Naive thymus-derived CD4-positive, alpha-beta T cell (primary cell): ENCODE data around the gene PCDHA8. TPM values are rescaled to one million over a fixed set of nuclear protein-coding genes. Genes with fewer than 3 reads are reported as not detected.

Source experiments
- ATAC-seq: fragments of 150-1000 bp; cut with Tn5 transposase; 2 replicates; pipeline ENCODE4 v1.10.0; 2021; ENCODE audit warnings: mild to moderate bottlenecking, moderate library complexity
- CTCF ChIA-PET: fragments of 350-600 bp; sonication (Branson Sonifier 250); formaldehyde crosslinking; loops from one replicate; lab custom pipeline; 2021; ENCODE audit warnings: antibody characterized with exemption; lab: Charles Lee
- POLR2A ChIA-PET: fragments of 350-600 bp; sonication (Branson Sonifier 250); formaldehyde crosslinking; loops from one replicate; lab custom pipeline; 2021; ENCODE audit warnings: antibody characterized with exemption, inconsistent platforms; lab: Charles Lee
- DNase-seq, 9 donors: peaks; one replicate each; pipeline versions ENCODE4 v3.0.0 to v3.0.0-alpha.2; 2020 to 2022; ENCODE audit warnings: mixed read lengths in 1 of 9
- H3K27ac ChIP-seq: one replicate; pipeline ENCODE4 v1.7.0; 2013; ENCODE audit warnings: mild to moderate bottlenecking, low read depth, low read length, moderate library complexity
- H3K27me3 ChIP-seq, 2 donors: one replicate each; pipeline ENCODE4 v1.7.0; 2013; ENCODE audit warnings: low read length in 2 of 2, mild to moderate bottlenecking in 2 of 2, moderate library complexity in 2 of 2; ENCODE audit not compliant: control insufficient read depth in 2 of 2, insufficient read depth in 2 of 2
- H3K36me3 ChIP-seq, 3 experiments: 1 replicate in 2 of 3; 2 replicates in 1 of 3; pipeline ENCODE4 v1.7.0; 2013; ENCODE audit warnings: low read length in 3 of 3, mild to moderate bottlenecking in 3 of 3, moderate library complexity in 1 of 3; ENCODE audit not compliant: insufficient read depth in 3 of 3, control insufficient read depth in 2 of 3
- H3K4me1 ChIP-seq, 2 donors: one replicate each; pipeline ENCODE4 v1.7.0; 2013; ENCODE audit warnings: low read length in 2 of 2, mild to moderate bottlenecking in 2 of 2, moderate library complexity in 1 of 2; ENCODE audit not compliant: control insufficient read depth in 2 of 2, insufficient read depth in 2 of 2
- H3K4me3 ChIP-seq: 2 replicates; pipeline ENCODE4 v1.7.0; 2013; ENCODE audit warnings: mild to moderate bottlenecking, low read length
- H3K9me3 ChIP-seq, 3 experiments: 1 replicate in 2 of 3; 2 replicates in 1 of 3; pipeline ENCODE4 v1.7.0; 2013; ENCODE audit warnings: low read length in 3 of 3; ENCODE audit not compliant: control insufficient read depth in 2 of 3
- H3K27ac Mint-ChIP-seq, 9 donors: one replicate each; pipeline ENCODE4 v1.8.0; 2020 to 2022; ENCODE audit warnings: mixed read lengths in 9 of 9, mild to moderate bottlenecking in 8 of 9, moderate library complexity in 5 of 9, inconsistent platforms in 2 of 9
- H3K27me3 Mint-ChIP-seq, 5 donors: one replicate each; pipeline ENCODE4 v1.8.0; 2021 to 2022; ENCODE audit warnings: mixed read lengths in 5 of 5, mild to moderate bottlenecking in 1 of 5
- H3K36me3 Mint-ChIP-seq, 5 donors: one replicate each; pipeline ENCODE4 v1.8.0; 2020 to 2022; ENCODE audit warnings: mixed read lengths in 5 of 5, mild to moderate bottlenecking in 3 of 5, inconsistent platforms in 1 of 5
- H3K4me1 Mint-ChIP-seq, 7 donors: one replicate each; pipeline ENCODE4 v1.8.0; 2020 to 2022; ENCODE audit warnings: mixed read lengths in 7 of 7, mild to moderate bottlenecking in 3 of 7, inconsistent platforms in 1 of 7
- H3K4me3 Mint-ChIP-seq, 10 donors: one replicate each; pipeline ENCODE4 v1.8.0; 2020 to 2022; ENCODE audit warnings: mild to moderate bottlenecking in 10 of 10, mixed read lengths in 10 of 10, moderate library complexity in 6 of 10, inconsistent platforms in 2 of 10
- H3K9me3 Mint-ChIP-seq, 11 donors: one replicate each; pipeline ENCODE4 v1.8.0; 2020 to 2022; ENCODE audit warnings: mixed read lengths in 11 of 11, mild to moderate bottlenecking in 4 of 11, inconsistent platforms in 1 of 11, moderate library complexity in 1 of 11
- intact Hi-C, 2 donors: fragments of 100-400 bp; cut with micrococcal nuclease; formaldehyde crosslinking; loops; one replicate each; pipeline ENCODE4 v1.15.1; 2023
- polyA plus RNA-seq, 2 donors: library from polyadenylated mRNA; unstranded; fragments of 300-500 nt; fragmentation: Illumina TruSeq; gene quantifications; one replicate each; pipeline ENCODE4 v1.2.3, GENCODE V29; 2021
- total RNA-seq, 6 experiments: library from RNA in 5 of 6; stranded (reverse) in 5 of 6; gene quantifications; 1 replicate in 5 of 6; 2 replicates in 1 of 6; pipeline ENCODE4 v1.2.3 and lab custom pipeline; 2021 to 2026

Gene PCDHA8
- total and polyA plus RNA-seq, 7 experiments from 2014 or later: not detected

GRCh38 chr5:140857177-140857986, 16.4 kb downstream of the PCDHA8 start:
- ATAC-seq: no peak

GRCh38 chr5:140857987-140858240, 16.9 kb downstream of the PCDHA8 start:
- Mint-ChIP-seq H3K36me3 (peaks cover 0 to 22% (median 14%) of the 10 kb centered on the region in 5 donors), H3K27ac (no peak overlapping the region), H3K9me3 (peaks cover 0 to 70% (median 30%) of the 10 kb centered on the region in 11 donors), H3K4me1 (no peaks in the 10 kb centered on the region), H3K27me3 (peaks cover 0 to 58% (median 49%) of the 10 kb centered on the region in 5 donors), H3K4me3 (no peak overlapping the region)
- Histone ChIP-seq H3K27me3 (no peaks in the 10 kb centered on the region), H3K4me3 (no peak overlapping the region), H3K27ac (no peak overlapping the region), H3K4me1 (no peaks in the 10 kb centered on the region), H3K36me3 (no peaks in the 10 kb centered on the region), H3K9me3 (peaks cover 0 to 36% (median 0%) of the 10 kb centered on the region in 3 experiments)
- ATAC-seq (no peak), DNase-seq (no peak)
- ChIA-PET POLR2A (no interaction called here), CTCF (no interaction called here)
- intact Hi-C loops: no loop called here

More at GRCh38 chr5:140857177-140857986, 16.4 kb downstream of the PCDHA8 start:
- no peak overlapping the region for H3K4me3 Mint-ChIP-seq
- ChIA-PET CTCF (no interaction called here), POLR2A (no interaction called here)
- Histone ChIP-seq H3K27me3 (no peaks in the 10 kb centered on the region), H3K9me3 (peaks cover 0 to 32% (median 0%) of the 10 kb centered on the region in 3 experiments), H3K4me1 (no peaks in the 10 kb centered on the region), H3K36me3 (no peaks in the 10 kb centered on the region), H3K27ac (no peak overlapping the region), H3K4me3 (no peak overlapping the region)
- intact Hi-C loops: no loop called here
- H3K27ac Mint-ChIP-seq: no peak overlapping the region
- H3K4me1 Mint-ChIP-seq: no peaks in the 10 kb centered on the region
- peaks cover 0 to 65% (median 30%) of the 10 kb centered on the region in 11 donors for H3K9me3 Mint-ChIP-seq
- H3K27me3 Mint-ChIP-seq: peaks cover 0 to 56% (median 49%) of the 10 kb centered on the region in 5 donors
- H3K36me3 Mint-ChIP-seq: peaks cover 0 to 22% (median 14%) of the 10 kb centered on the region in 5 donors
- DNase-seq: no peak

- ATAC-seq: no peak
- POLR2A ChIA-PET: no interaction called here
- Histone ChIP-seq H3K4me3 (no peak overlapping the region), H3K9me3 (peaks cover 0 to 19% (median 0%) of the 10 kb centered on the region in 3 experiments), H3K4me1 (no peaks in the 10 kb centered on the region), H3K27me3 (peaks cover 0 to 9% of the 10 kb centered on the region in 2 donors), H3K27ac (no peak overlapping the region), H3K36me3 (no peaks in the 10 kb centered on the region)
- H3K4me3 Mint-ChIP-seq: no peak overlapping the region
- no peak overlapping the region for H3K27ac Mint-ChIP-seq
- H3K9me3 Mint-ChIP-seq: peaks cover 0 to 59% (median 17%) of the 10 kb centered on the region in 11 donors
- H3K36me3 Mint-ChIP-seq: peaks cover 0 to 8% (median 0%) of the 10 kb centered on the region in 5 donors
- H3K27me3 Mint-ChIP-seq: peaks cover 0 to 50% (median 44%) of the 10 kb centered on the region in 5 donors
- no peak for DNase-seq
- no peaks in the 10 kb centered on the region for H3K4me1 Mint-ChIP-seq
- CTCF ChIA-PET: no interaction called here
- intact Hi-C loops: no loop called here
Measured at GRCh38 chr5:140862441-140863295, 21.7 kb downstream of the PCDHA8 start.

- intact Hi-C loops: no loop called here
Measured at GRCh38 chr5:140868721-140869554, 28.0 kb downstream of the PCDHA8 start, which contains the start of gene PCDHA11. TSS of gene PCDHA11 (plus strand) at chr5:140868957. CDS start at chr5:140869104, 147 bp downstream.

GRCh38 chr5:140869555-140869886, 28.5 kb downstream of the PCDHA8 start:
- DNase-seq (no peak), ATAC-seq (no peak)
- Mint-ChIP-seq H3K27ac (peak overlapping the region in 1 of 9 donors; percentile 33), H3K9me3 (peaks cover 0 to 65% (median 23%) of the 10 kb centered on the region in 11 donors), H3K36me3 (peaks cover 0 to 11% (median 2%) of the 10 kb centered on the region in 5 donors), H3K4me1 (no peaks in the 10 kb centered on the region), H3K27me3 (peaks cover 0 to 63% (median 45%) of the 10 kb centered on the region in 5 donors), H3K4me3 (peak overlapping the region in 1 of 10 donors; percentile 20)
- Histone ChIP-seq H3K27ac (no peak overlapping the region), H3K4me3 (no peak overlapping the region), H3K27me3 (peaks cover 0 to 16% of the 10 kb centered on the region in 2 donors), H3K36me3 (no peaks in the 10 kb centered on the region), H3K4me1 (no peaks in the 10 kb centered on the region), H3K9me3 (peaks cover 0 to 19% (median 0%) of the 10 kb centered on the region in 3 experiments)
- ChIA-PET CTCF (no interaction called here), POLR2A (no interaction called here)
- intact Hi-C loops: no loop called here

More at GRCh38 chr5:140868721-140869554, 28.0 kb downstream of the PCDHA8 start, which contains the start of gene PCDHA11:
- peaks cover 0 to 19% (median 0%) of the 10 kb centered on the region in 3 experiments for H3K9me3 ChIP-seq
- ChIA-PET CTCF (no interaction called here), POLR2A (no interaction called here)
- ATAC-seq (no peak), DNase-seq (no peak)
- H3K27me3 Mint-ChIP-seq: peaks cover 0 to 61% (median 43%) of the 10 kb centered on the region in 5 donors
- no peak within 1 kb of the TSS for H3K4me3 ChIP-seq
- no peaks in the 10 kb centered on the region for H3K4me1 Mint-ChIP-seq
- H3K27ac Mint-ChIP-seq: peak within 1 kb of the TSS in 1 of 9 donors; percentile 33
- peaks cover 0 to 63% (median 21%) of the 10 kb centered on the region in 11 donors for H3K9me3 Mint-ChIP-seq
- no peaks in the 10 kb centered on the region for H3K36me3 ChIP-seq
- peaks cover 0 to 16% of the 10 kb centered on the region in 2 donors for H3K27me3 ChIP-seq
- H3K27ac ChIP-seq: no peak within 1 kb of the TSS
- no peaks in the 10 kb centered on the region for H3K4me1 ChIP-seq
- peak within 1 kb of the TSS in 1 of 10 donors; percentile 20 for H3K4me3 Mint-ChIP-seq
- peaks cover 0 to 14% (median 2%) of the 10 kb centered on the region in 5 donors for H3K36me3 Mint-ChIP-seq
